T47D (cell line): Measurements from ENCODE around the gene PRMT2.
"Not testable (repeated sequence)": the region's sequence is repeated elsewhere in the genome, so short reads cannot be mapped to it uniquely, and the experiment has no call there.

ENCODE experiments used
- DNase-seq, 2 experiments: peaks; one replicate each; pipeline versions ENCODE4 v3.0.0 to v3.0.0-alpha.2; 2011 to 2012; ENCODE audit warnings: low read depth in 1 of 2, low spot score in 1 of 2
- JUND ChIP-seq: IDR thresholded peaks from 2 replicates; pipeline ENCODE4 v1.6.1; 2012; ENCODE audit warnings: low read depth
- in situ Hi-C: cut with HindIII; loops from 2 replicates; pipeline ENCODE4 v1.10.0; 2016; ENCODE audit warnings: low sequenced_read_pairs, low pct_unique_long_range_greater_than_20kb

PRMT2 gene

DNA sequence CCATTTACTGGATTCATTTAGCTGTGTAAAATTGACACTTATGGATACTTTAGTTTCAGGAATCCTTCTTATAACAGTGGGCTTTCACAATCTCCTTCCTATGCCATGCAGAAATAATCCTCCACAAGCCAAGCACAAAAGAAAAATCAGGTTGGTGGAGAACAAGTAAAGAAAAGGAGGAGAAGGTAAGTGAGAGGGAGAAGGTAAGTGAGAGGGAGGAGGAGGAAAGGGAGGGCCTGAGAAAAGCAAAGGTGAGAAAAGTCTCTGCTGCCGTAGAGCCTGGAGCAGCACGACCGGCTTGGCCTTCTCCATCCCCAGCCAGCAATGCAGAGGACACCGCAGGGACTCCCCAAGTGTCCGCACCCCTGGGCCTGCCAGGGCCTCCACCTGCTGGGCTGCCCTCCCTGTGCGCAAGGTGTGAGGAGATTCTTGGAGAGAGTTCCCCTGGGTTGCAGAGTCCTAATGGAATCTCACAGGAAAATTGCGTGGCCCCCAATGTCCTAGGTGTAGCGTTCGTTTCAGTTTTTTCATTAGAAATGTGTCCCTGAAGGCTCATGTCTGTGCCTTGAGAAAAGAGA is 39.0 kb downstream of the PRMT2 start:
- TF ChIP-seq JUND = no peak
- in situ Hi-C loops = no loop called here
- DNase-seq = no peak

DNA sequence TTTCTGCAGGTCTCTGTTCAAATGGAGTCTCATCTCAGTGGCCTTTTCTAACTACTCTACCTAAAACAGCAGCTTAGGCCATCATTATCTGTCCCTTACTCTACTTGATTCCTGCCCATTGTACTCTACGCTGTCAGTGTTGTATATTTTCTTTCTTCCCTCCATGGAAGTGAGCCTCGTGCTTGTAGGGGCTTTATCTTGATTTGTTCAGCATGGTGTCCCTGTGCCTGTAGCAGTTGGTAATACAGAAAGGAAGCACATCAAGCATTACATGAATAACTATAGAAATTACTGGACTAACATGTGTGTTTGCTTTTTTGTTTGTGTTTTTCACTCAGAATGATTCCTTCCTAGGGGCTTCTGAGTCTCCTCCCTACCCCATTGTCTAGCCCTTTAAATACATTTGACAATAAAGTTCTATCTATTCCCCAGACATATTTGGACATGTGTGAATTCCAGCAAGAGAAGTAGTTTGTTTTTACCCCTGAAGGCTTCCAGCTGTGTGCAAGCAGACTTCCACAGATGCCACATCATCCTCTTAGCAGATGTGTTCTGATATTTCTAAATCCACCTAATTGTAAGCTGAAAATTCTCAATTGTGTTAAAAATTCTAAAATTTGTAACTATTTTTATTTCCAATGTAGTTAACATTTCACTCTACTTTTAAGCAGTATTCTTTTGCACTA is 40.3 kb downstream of the PRMT2 start:
- DNase-seq = no peak
- no peak for TF ChIP-seq JUND
- in situ Hi-C loops = no loop called here

DNA sequence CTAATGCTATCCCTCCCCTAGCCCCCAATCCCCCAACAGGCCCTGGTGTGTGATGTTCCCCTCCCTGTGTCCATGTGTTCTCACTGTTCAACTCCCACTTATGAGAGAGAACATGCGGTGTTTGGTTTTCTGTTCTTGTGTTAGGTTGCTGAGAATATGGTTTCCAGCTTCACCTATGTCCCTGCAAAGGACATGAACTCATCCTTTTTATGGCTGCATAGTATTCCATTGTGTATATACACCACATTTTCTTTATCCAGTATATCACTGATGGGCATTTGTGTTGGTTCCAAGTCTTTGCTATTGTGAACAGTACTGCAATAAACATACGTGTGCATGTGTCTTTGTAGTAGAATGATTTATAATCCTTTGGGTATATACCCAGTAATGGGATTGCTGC is 41.1 kb downstream of the PRMT2 start:
- in situ Hi-C loops, DNase-seq: not testable (repeated sequence)

DNA sequence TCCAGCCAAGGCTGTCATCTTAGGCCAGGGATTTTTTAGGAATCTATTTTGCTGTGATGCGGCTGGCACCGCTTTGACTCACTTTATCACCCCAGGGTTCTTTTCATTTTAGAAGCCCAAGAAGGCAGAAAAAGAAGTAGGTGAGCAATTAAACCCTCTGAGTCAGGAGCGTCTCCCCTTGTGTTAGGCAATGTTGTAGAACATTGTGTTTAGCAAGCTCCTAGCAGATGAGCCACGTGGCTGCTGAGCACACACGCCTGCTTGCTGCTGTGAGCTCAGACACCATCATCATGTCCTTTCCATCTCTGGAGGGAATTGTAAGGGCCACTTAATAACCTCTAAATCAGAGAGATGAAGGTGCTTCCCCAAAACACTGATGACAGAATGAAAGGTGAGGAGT is 46.1 kb downstream of the PRMT2 start:
- in situ Hi-C loops, DNase-seq: not testable (repeated sequence)

DNA sequence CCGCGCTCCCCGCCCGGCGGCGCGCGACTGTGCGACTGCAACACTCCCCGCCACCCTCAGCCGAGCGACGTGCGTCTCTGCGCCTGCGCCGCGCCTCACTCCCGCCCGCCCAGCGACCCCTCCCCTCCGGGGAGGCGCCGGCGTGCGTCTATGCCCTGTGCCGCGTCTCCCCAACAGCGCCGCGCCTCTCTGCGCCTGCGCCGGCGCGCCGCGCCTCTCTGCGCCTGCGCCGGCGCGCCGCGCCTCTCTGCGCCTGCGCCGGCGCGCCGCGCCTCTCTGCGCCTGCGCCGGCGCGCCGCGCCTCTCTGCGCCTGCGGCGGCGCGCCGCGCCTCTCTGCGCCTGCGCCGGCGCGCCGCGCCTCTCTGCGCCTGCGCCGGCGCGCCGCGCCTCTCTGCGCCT is 63.2 kb downstream of the PRMT2 start:
- in situ Hi-C loops = not testable (repeated sequence)

DNA sequence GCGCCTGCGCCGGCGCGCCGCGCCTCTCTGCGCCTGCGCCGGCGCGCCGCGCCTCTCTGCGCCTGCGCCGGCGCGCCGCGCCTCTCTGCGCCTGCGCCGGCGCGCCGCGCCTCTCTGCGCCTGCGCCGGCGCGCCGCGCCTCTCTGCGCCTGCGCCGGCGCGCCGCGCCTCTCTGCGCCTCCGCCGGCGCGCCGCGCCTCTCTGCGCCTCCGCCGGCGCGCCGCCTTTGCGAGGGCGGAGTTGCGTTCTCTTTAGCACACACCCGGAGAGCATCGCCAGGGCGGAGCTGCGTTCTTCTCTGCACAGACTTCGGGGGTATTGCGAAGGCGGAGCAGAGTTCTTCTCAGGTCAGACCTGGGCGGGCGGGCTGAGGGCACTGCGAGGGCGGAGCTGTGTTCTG is 63.6 kb downstream of the PRMT2 start:
- in situ Hi-C loops = not testable (repeated sequence)

More for the DNA sequence above, 63.2 kb downstream of the PRMT2 start:
- DNase-seq = not testable (repeated sequence)

More for the DNA sequence above, 63.6 kb downstream of the PRMT2 start:
- not testable (repeated sequence) for DNase-seq
